Heart right ventricle (tissue), 16 donors: ENCODE measurements around the gene RAI1. TPM values are rescaled to one million over a fixed set of nuclear protein-coding genes. Genes with fewer than 3 reads are reported as not detected.

ENCODE experiments used
- ATAC-seq, 8 donors: fragments of 200-7000 bp; cut with Tn5 transposase; one replicate each; pipeline ENCODE4 v1.9.1; 2020; ENCODE audit warnings: mild to moderate bottlenecking in 8 of 8, moderate library complexity in 8 of 8, moderate number of reproducible peaks in 1 of 8
- DNase-seq, 2 donors: peaks; one replicate each; pipeline ENCODE4 v3.0.0-alpha.2; 2020
- H3K27ac ChIP-seq, 10 donors: fragments of 200-600 bp; sonication (generic) in 2 of 10; one replicate each; pipeline versions ENCODE4 v1.5.0 to v1.8.0; 2020 to 2022; ENCODE audit warnings: mild to moderate bottlenecking in 3 of 10
- H3K27me3 ChIP-seq, 7 donors: fragments of 200-600 bp; one replicate each; pipeline ENCODE4 v1.8.0; 2021 to 2022; ENCODE audit warnings: mild to moderate bottlenecking in 2 of 7
- H3K36me3 ChIP-seq, 9 donors: fragments of 200-600 bp; sonication (generic) in 1 of 9; one replicate each; pipeline versions ENCODE4 v1.5.0 to v1.8.0; 2020 to 2022; ENCODE audit warnings: mild to moderate bottlenecking in 2 of 9
- H3K4me1 ChIP-seq, 9 donors: fragments of 200-600 bp; sonication (generic) in 1 of 9; one replicate each; pipeline versions ENCODE4 v1.5.0 to v1.8.0; 2020 to 2022; ENCODE audit warnings: mild to moderate bottlenecking in 4 of 9
- H3K4me3 ChIP-seq, 10 donors: fragments of 200-600 bp; sonication (generic) in 2 of 10; one replicate each; pipeline versions ENCODE4 v1.5.0 to v1.8.0; 2020 to 2022; ENCODE audit warnings: mild to moderate bottlenecking in 7 of 10, moderate library complexity in 2 of 10
- H3K9me3 ChIP-seq, 11 donors: fragments of 200-600 bp in 10 of 11; sonication (generic) in 2 of 11; one replicate each; pipeline versions ENCODE4 v1.5.0 to v1.8.0; 2013 to 2022; ENCODE audit warnings: mild to moderate bottlenecking in 2 of 11, control low read depth in 1 of 11, moderate library complexity in 1 of 11
- CTCF ChIP-seq, 9 donors: fragments of 200-600 bp; sonication (generic) in 2 of 9; IDR thresholded peaks; one replicate each; pipeline versions ENCODE4 v1.5.0 to v1.8.0; 2021 to 2022; ENCODE audit warnings: antibody characterized with exemption in 9 of 9, mild to moderate bottlenecking in 5 of 9, moderate library complexity in 1 of 9
- WGBS, 2 donors: extraction: QIAGEN DNeasy Blood & Tissue Kit; methylation state at CpG; one replicate each; pipeline ENCODE4 v1.1.7; 2013; ENCODE audit warnings: inconsistent platforms in 1 of 2; 5-methylcytosine and 5-hydroxymethylcytosine counted together
- intact Hi-C, 10 donors: fragments of 100-400 bp; cut with DNase I; formaldehyde crosslinking; loops; one replicate each; pipeline versions ENCODE4 v1.11.1 to v1.14.2; 2022
- polyA plus RNA-seq, 2 donors: library from polyadenylated mRNA; stranded (reverse); fragments of 200-250 nt; gene quantifications; one replicate each; pipeline ENCODE4 v1.2.3, GENCODE V29; 2013
- total RNA-seq, 10 donors: library from RNA; stranded (reverse); fragmentation: NEBNext Ultra II Directional in 3 of 10; extraction: Animal tissue kit (Norgen Biotek cat#: 25700) in 3 of 10; gene quantifications; one replicate each; pipeline versions ENCODE4 v1.2.1 to v1.2.4, GENCODE V29; 2021 to 2023
- donor health status: Arrhythmogenic right ventricular cardiomyopathy.
- donor health status: ischemic (EF 13 %, LVEDD 7.1; RV severe dilation, severe dysfunction).
- donor health status: healthy with polysubstance abuse.
- donor health status: DM: no; HTN: yes; CAD: no.
- donor health status: DM: no; HTN: no; CAD: no.
- donor health status: ischemic (EF 25% LVEDD 6.9; RV normal size, moderate dysfunction).
- donor health status: ischemic (EF 25% LVEDD 5.7; RV mildly dilated, moderate dysfunction).
- donor health status: healthy.
- donor health status: DM: yes; HTN: yes; CAD: no.
- donor health status: Ischemic cardiomyopathy.
- donor health status: ischemic (EF 35%, LVEDD 5.7; RV mildly dilated, moderate dysfunction).
- donor health status: nonischemic (EF 11% LVEDD 7.7; RV severe dilation, severe dysfunction).
- donor health status: DM: yes; HTN: yes; CAD: no.
- donor health status: PGD.
- donor health status: ischemic (EF 29% LVEDD 5.4; RV normal size, mild dysfunction).
- donor health status: nonischemic (EF 23%, LVEDD 6.1; RV moderate dilation, normal function).

RAI1 gene
- total and polyA plus RNA-seq, 12 donors = 13.8 to 32.0 (median 19.8) TPM

GRCh38 chr17:17680477-17681186 lies 626 bp upstream of the RAI1 start:
- no peak for TF ChIP-seq CTCF (IDR thresholded peaks at IDR 0.05)
- peak overlapping the region; percentile 83 to 98 (median 94) for H3K27ac ChIP-seq
- no peaks in the 10 kb centered on the region for H3K27me3 ChIP-seq
- H3K4me1 ChIP-seq = peaks cover 18 to 44% (median 38%) of the 10 kb centered on the region in 9 donors
- intact Hi-C loops = loop anchor here (1.0 to 10.0 kb wide), 17 partner anchors 72 to 357 kb away; partner anchors contain the start of genes ATPAF2 (in 4 of the 10) and GID4 (in 4 of the 10)
- no peak for ATAC-seq
- no peak for DNase-seq
- WGBS, 2 donors = 47 to 51% methylated on average over 12 of the region's 12 CpGs
- no peaks in the 10 kb centered on the region for H3K36me3 ChIP-seq
- peak overlapping the region in 8 of 10 donors; percentile 64 to 90 (median 72) for H3K4me3 ChIP-seq
- no peaks in the 10 kb centered on the region for H3K9me3 ChIP-seq

- no peaks in the 10 kb centered on the region for H3K36me3 ChIP-seq
- TF ChIP-seq CTCF (IDR thresholded peaks at IDR 0.05) = peak in 1 of 9 donors; percentile 17
- H3K4me3 ChIP-seq = peak overlapping the region; percentile 56 to 90 (median 72)
- H3K9me3 ChIP-seq = no peaks in the 10 kb centered on the region
- H3K4me1 ChIP-seq = peaks cover 22 to 50% (median 48%) of the 10 kb centered on the region in 9 donors
- H3K27ac ChIP-seq = peak overlapping the region; percentile 83 to 98 (median 94)
- ATAC-seq = peak; percentile 4 to 48 (median 20)
- DNase-seq = peak; percentile 56 to 60
- intact Hi-C loops = loop anchor here (1.0 to 10.0 kb wide), 17 partner anchors 70 to 355 kb away; partner anchors contain the start of genes ATPAF2 (in 4 of the 10) and GID4 (in 4 of the 10)
- WGBS, 2 donors = 1% methylated on average over 45 to 68 of the region's 68 CpGs
- no peaks in the 10 kb centered on the region for H3K27me3 ChIP-seq
These were observed 560 bp downstream of the RAI1 start for GRCh38 chr17:17681744-17682292.

GRCh38 chr17:17682293-17682736 lies 1.1 kb downstream of the RAI1 start:
- Histone ChIP-seq H3K4me1 (peaks cover 22 to 53% (median 46%) of the 10 kb centered on the region in 9 donors), H3K4me3 (peak overlapping the region; percentile 56 to 90 (median 72)), H3K27me3 (no peaks in the 10 kb centered on the region), H3K9me3 (no peaks in the 10 kb centered on the region), H3K27ac (peak overlapping the region; percentile 83 to 98 (median 94)), H3K36me3 (no peaks in the 10 kb centered on the region)
- 0 to 1% methylated on average over 26 to 49 of the region's 49 CpGs for WGBS, 2 donors
- peak; percentile 42 to 76 (median 53) for ATAC-seq
- TF ChIP-seq CTCF (IDR thresholded peaks at IDR 0.05) = no peak
- intact Hi-C loops = loop anchor here (2.0 to 10.0 kb wide), 14 partner anchors 70 to 355 kb away; partner anchors contain the start of genes ATPAF2 (in 4 of the 10) and GID4 (in 4 of the 10)
- peak; percentile 33 to 59 for DNase-seq
